Breast epithelium (tissue), 4 donors: ENCODE results near the gene TMPRSS5. TPM values are rescaled to one million over a fixed set of nuclear protein-coding genes. Genes with fewer than 3 reads are reported as not detected.

Experiments used
- DNase-seq, 2 donors: peaks; one replicate each; pipeline ENCODE4 v3.0.0-alpha.2; 2019; ENCODE audit warnings: low spot score in 2 of 2
- H3K27ac ChIP-seq, 2 donors: fragments of 200-600 bp; sonication (generic) in 1 of 2; one replicate each; pipeline ENCODE4 v1.5.1; 2016 to 2019; ENCODE audit warnings: mild to moderate bottlenecking in 1 of 2
- H3K27me3 ChIP-seq, 2 donors: fragments of 200-600 bp; sonication (generic) in 1 of 2; one replicate each; pipeline versions ENCODE4 v1.5.1 to v1.6.0; 2017 to 2019; ENCODE audit warnings: control low read depth in 1 of 2, mild to moderate bottlenecking in 1 of 2
- H3K36me3 ChIP-seq: fragments of 200-600 bp; one replicate; pipeline ENCODE4 v1.5.1; 2019
- H3K4me1 ChIP-seq, 2 donors: fragments of 200-600 bp; sonication (generic); one replicate each; pipeline ENCODE4 v1.5.1; 2016 to 2019; ENCODE audit warnings: control low read depth in 1 of 2
- H3K4me3 ChIP-seq, 3 donors: fragments of 200-600 bp; sonication (generic); 1 replicate in 2 of 3; 2 replicates in 1 of 3; pipeline ENCODE4 v1.5.1; 2016 to 2019; ENCODE audit warnings: mild to moderate bottlenecking in 3 of 3, moderate library complexity in 2 of 3
- H3K9me3 ChIP-seq, 2 donors: fragments of 200-600 bp; sonication (generic) in 1 of 2; one replicate each; pipeline ENCODE4 v1.5.1; 2016 to 2019; ENCODE audit warnings: control low read depth in 1 of 2
- POLR2A ChIP-seq: fragments of 450-650 bp; IDR thresholded peaks from one replicate; pipeline ENCODE4 v1.6.1; 2016; ENCODE audit warnings: antibody characterized with exemption, mild to moderate bottlenecking, moderate library complexity
- POLR2AphosphoS5 ChIP-seq, 3 donors: sonication (generic); formaldehyde crosslinking; IDR thresholded peaks; one replicate each; pipeline ENCODE4 v1.6.1; 2017; ENCODE audit warnings: antibody characterized with exemption in 3 of 3
- intact Hi-C: fragments of 100-400 bp; cut with DNase I; formaldehyde crosslinking; loops from one replicate; pipeline ENCODE4 v1.15.1; 2023; ENCODE audit warnings: low total_unique reads
- total RNA-seq, 3 donors: library from RNA; depleted of rRNA; stranded (reverse); fragments of >200 nt; gene quantifications; one replicate each; pipeline ENCODE4 v1.1.0, GENCODE V29; 2016
- TF ChIP-seq, protein P1 (sequence below), 3 donors: fragments of 450-650 bp; IDR thresholded peaks; one replicate each; pipeline ENCODE4 v1.5.1; 2016 to 2017; ENCODE audit warnings: antibody characterized with exemption in 3 of 3, mild to moderate bottlenecking in 3 of 3, moderate library complexity in 3 of 3

Gene TMPRSS5
- 10 to 100 TPM in 1 of 3 donors, 1 to 10 TPM in 2; 1.6 to 11.3 (median 4.9) TPM for total RNA-seq

- H3K9me3 ChIP-seq: peaks cover 6 to 8% of the 10 kb centered on the region in 2 donors
- H3K4me3 ChIP-seq: no peak within 1 kb of the TSS
- peak within 1 kb of the TSS; percentile 9 to 86 for H3K27ac ChIP-seq
- no peaks in the 10 kb centered on the region for H3K27me3 ChIP-seq
- H3K4me1 ChIP-seq: no peaks in the 10 kb centered on the region
- intact Hi-C loops: no loop called here
- DNase-seq: peak in 1 of 2 donors; percentile 73
- H3K36me3 ChIP-seq: no peaks in the 10 kb centered on the region
- TF ChIP-seq, protein P1, sequence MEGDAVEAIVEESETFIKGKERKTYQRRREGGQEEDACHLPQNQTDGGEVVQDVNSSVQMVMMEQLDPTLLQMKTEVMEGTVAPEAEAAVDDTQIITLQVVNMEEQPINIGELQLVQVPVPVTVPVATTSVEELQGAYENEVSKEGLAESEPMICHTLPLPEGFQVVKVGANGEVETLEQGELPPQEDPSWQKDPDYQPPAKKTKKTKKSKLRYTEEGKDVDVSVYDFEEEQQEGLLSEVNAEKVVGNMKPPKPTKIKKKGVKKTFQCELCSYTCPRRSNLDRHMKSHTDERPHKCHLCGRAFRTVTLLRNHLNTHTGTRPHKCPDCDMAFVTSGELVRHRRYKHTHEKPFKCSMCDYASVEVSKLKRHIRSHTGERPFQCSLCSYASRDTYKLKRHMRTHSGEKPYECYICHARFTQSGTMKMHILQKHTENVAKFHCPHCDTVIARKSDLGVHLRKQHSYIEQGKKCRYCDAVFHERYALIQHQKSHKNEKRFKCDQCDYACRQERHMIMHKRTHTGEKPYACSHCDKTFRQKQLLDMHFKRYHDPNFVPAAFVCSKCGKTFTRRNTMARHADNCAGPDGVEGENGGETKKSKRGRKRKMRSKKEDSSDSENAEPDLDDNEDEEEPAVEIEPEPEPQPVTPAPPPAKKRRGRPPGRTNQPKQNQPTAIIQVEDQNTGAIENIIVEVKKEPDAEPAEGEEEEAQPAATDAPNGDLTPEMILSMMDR (IDR thresholded peaks at IDR 0.05): no peak
- no peak for TF ChIP-seq POLR2A
- TF ChIP-seq POLR2AphosphoS5 (IDR thresholded peaks at IDR 0.05): peak in 1 of 3 donors; percentile 41
These were observed at the start of gene TMPRSS5 for GRCh38 chr11:113705871-113706655. Gene TMPRSS5 (minus strand): TSS chr11:113706308. CDS start chr11:113706224, 84 bp downstream.

GRCh38 chr11:113752932-113753331, 46.8 kb upstream of the TMPRSS5 start:
- DNase-seq: no peak
- H3K27me3 ChIP-seq: no peaks in the 10 kb centered on the region
- no peaks in the 10 kb centered on the region for H3K9me3 ChIP-seq
- TF ChIP-seq, protein P1 (IDR thresholded peaks at IDR 0.05): no peak
- TF ChIP-seq POLR2A: no peak
- no peak for TF ChIP-seq POLR2AphosphoS5 (IDR thresholded peaks at IDR 0.05)
- H3K4me3 ChIP-seq: no peak overlapping the region
- H3K4me1 ChIP-seq: no peaks in the 10 kb centered on the region
- H3K27ac ChIP-seq: no peak overlapping the region
- intact Hi-C loops: loop anchor here (10.0 kb wide), 2 partner anchors 438 to 712 kb away; partner anchors contain the start of gene TTC12
- peaks cover 10% of the 10 kb centered on the region for H3K36me3 ChIP-seq

GRCh38 chr11:113736323-113736722, 30.2 kb upstream of the TMPRSS5 start:
- Histone ChIP-seq H3K36me3 (no peaks in the 10 kb centered on the region), H3K27me3 (no peaks in the 10 kb centered on the region), H3K9me3 (no peaks in the 10 kb centered on the region), H3K4me1 (no peaks in the 10 kb centered on the region), H3K4me3 (no peak overlapping the region), H3K27ac (no peak overlapping the region)
- no peak for DNase-seq
- TF ChIP-seq POLR2A (no peak), POLR2AphosphoS5 (IDR thresholded peaks at IDR 0.05) (no peak)
- TF ChIP-seq, protein P1 (IDR thresholded peaks at IDR 0.05): no peak
- intact Hi-C loops: no loop called here

DNA sequence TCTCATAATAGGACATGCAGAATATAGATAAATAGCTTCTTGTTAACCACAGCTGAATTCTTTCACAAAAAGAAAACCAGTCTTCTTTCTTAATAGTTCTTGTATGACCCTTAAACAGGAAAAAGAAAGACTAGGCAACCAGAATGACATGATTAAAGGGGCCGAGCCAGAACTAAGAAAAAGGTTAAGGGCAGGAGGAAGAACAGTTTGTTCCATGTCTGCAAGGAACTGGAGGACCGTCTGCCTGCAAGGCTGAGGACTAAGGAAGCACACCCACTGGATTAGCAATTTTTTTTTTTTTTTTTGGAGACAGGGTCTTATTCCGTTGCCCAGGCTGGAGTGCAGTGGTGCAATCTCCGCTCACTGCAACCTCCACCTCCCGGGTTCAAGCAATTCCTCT, 26.0 kb upstream of the TMPRSS5 start:
- Histone ChIP-seq H3K4me1 (no peaks in the 10 kb centered on the region), H3K4me3 (no peak overlapping the region), H3K27ac (no peak overlapping the region), H3K36me3 (no peaks in the 10 kb centered on the region), H3K9me3 (no peaks in the 10 kb centered on the region), H3K27me3 (no peaks in the 10 kb centered on the region)
- TF ChIP-seq POLR2AphosphoS5 (IDR thresholded peaks at IDR 0.05): no peak
- TF ChIP-seq POLR2A: no peak
- TF ChIP-seq, protein P1 (IDR thresholded peaks at IDR 0.05): no peak
- intact Hi-C loops: no loop called here
- no peak for DNase-seq
